Measurements from ENCODE around the gene SLC16A2. TPM values are rescaled to one million over a fixed set of nuclear protein-coding genes. Genes with fewer than 3 reads are reported as not detected.

Gene SLC16A2
- total RNA-seq, 2 donors from 2014 or later = 2.9 to 7.3 TPM

GRCh38 chrX:74531081-74531480, 109.8 kb downstream of the SLC16A2 start:
- intact Hi-C loops (cut with DNase I) = no loop called here
- Histone ChIP-seq H3K9me3 (no peaks in the 10 kb centered on the region), H3K27me3 (no peaks in the 10 kb centered on the region), H3K27ac (no peak overlapping the region), H3K4me3 (no peak overlapping the region), H3K36me3 (replicated peaks in 1 of 2; ENCODE audit: insufficient read depth in 1 of 2, low read depth in 2 of 2) (no peaks in the 10 kb centered on the region), H3K4me1 (no peaks in the 10 kb centered on the region)
- no peak for ATAC-seq
- DNase-seq = no peak
- no peak for TF ChIP-seq POLR2A (IDR thresholded peaks at IDR 0.05)
- TF ChIP-seq CTCF (IDR thresholded peaks at IDR 0.05) = no peak
- WGBS, 2 donors = 92 to 95% methylated on average over 2 to 4 of the region's 7 CpGs

GRCh38 chrX:74534569-74535038, 113.3 kb downstream of the SLC16A2 start:
- Histone ChIP-seq H3K27me3 (no peaks in the 10 kb centered on the region), H3K27ac (no peak overlapping the region)
- intact Hi-C loops (cut with DNase I) = no loop called here

GRCh38 chrX:74535086-74535407, 113.8 kb downstream of the SLC16A2 start:
- no peak for TF ChIP-seq POLR2A (IDR thresholded peaks at IDR 0.05)
- no peak for TF ChIP-seq CTCF (IDR thresholded peaks at IDR 0.05)
- Histone ChIP-seq H3K9me3 (no peaks in the 10 kb centered on the region), H3K4me1 (no peaks in the 10 kb centered on the region), H3K27ac (peak overlapping the region in 3 of 4 donors; percentile 59 to 80 (median 74)), H3K4me3 (no peak overlapping the region), H3K27me3 (no peaks in the 10 kb centered on the region), H3K36me3 (replicated peaks in 1 of 2; ENCODE audit: insufficient read depth in 1 of 2, low read depth in 2 of 2) (no peaks in the 10 kb centered on the region)
- ATAC-seq = no peak
- 27% methylated on average over 5 of the region's 5 CpGs; no CpG with 5 or more reads in 1 of the 2 donors for WGBS, 2 donors
- intact Hi-C loops (cut with DNase I) = no loop called here
- DNase-seq = no peak

More at GRCh38 chrX:74534569-74535038, 113.3 kb downstream of the SLC16A2 start:
- ATAC-seq (no peak), DNase-seq (no peak)
- no peaks in the 10 kb centered on the region for H3K36me3 ChIP-seq (replicated peaks in 1 of 2; ENCODE audit: insufficient read depth in 1 of 2, low read depth in 2 of 2)
- WGBS, 2 donors = 90 to 92% methylated on average over 1 to 2 of the region's 2 CpGs
- H3K4me3 ChIP-seq = no peak overlapping the region
- TF ChIP-seq POLR2A (IDR thresholded peaks at IDR 0.05) (no peak), CTCF (IDR thresholded peaks at IDR 0.05) (no peak)
- H3K9me3 ChIP-seq = no peaks in the 10 kb centered on the region
- no peaks in the 10 kb centered on the region for H3K4me1 ChIP-seq

GRCh38 chrX:74535408-74536151, 114.3 kb downstream of the SLC16A2 start:
- intact Hi-C loops (cut with DNase I) = no loop called here
- peak in 4 of 7 experiments; percentile 11 to 25 (median 16) for TF ChIP-seq CTCF (IDR thresholded peaks at IDR 0.05)
- TF ChIP-seq POLR2A (IDR thresholded peaks at IDR 0.05) = peak in 1 of 3 donors; percentile 22
- Histone ChIP-seq H3K36me3 (replicated peaks in 1 of 2; ENCODE audit: insufficient read depth in 1 of 2, low read depth in 2 of 2) (no peaks in the 10 kb centered on the region), H3K4me1 (no peaks in the 10 kb centered on the region), H3K27ac (peak overlapping the region; percentile 47 to 80 (median 66)), H3K9me3 (no peaks in the 10 kb centered on the region), H3K4me3 (peak overlapping the region in 1 of 2 donors; percentile 34), H3K27me3 (no peaks in the 10 kb centered on the region)
- peak; percentile 45 to 70 (median 68) for DNase-seq
- 0% methylated on average over 4 to 32 of the region's 37 CpGs for WGBS, 2 donors
- ATAC-seq = peak; percentile 78

Measured in body of pancreas (tissue), 4 donors.